Measurements from ENCODE around the gene MYO7A.
"Not testable (repeated sequence)": the region's sequence is repeated elsewhere in the genome, so short reads cannot be mapped to it uniquely, and the experiment has no call there.

MYO7A gene

DNA sequence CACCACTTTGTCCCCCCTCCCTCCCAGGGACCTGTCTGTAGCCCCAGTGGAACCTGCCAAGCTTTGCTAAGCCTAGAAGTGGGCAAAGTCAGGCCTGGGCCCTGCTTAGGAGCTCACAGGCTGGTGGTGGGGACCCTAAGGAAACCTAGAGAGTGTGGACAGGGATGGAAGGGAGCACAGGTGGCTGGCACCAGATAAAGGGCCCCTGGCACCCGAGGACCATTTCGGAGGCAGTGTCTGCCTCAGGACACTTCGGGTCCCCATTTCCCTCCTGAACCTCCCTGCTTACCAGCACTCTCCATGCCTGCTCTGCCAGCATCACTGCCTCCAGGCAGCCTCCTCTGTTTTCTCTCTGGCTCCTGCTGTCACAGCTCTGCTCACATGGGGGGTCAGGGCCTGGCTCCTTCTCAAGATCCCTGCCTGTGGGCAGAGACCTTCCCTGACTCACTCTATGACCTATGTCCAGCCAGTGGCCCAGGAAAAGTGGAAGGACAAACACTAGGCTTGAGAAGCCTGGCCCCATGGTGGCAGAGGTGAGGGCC lies 39.0 kb upstream of the MYO7A start:
- Mint-ChIP-seq H3K4me3 (no peak overlapping the region), H3K4me1 (peaks cover 5% of the 10 kb centered on the region), H3K9me3 (no peaks in the 10 kb centered on the region), H3K36me3 (no peaks in the 10 kb centered on the region), H3K27ac (peak overlapping the region; percentile 64)
- ATAC-seq (no peak), DNase-seq (ENCODE audit: low spot score in 2 of 2) (no peak)

DNA sequence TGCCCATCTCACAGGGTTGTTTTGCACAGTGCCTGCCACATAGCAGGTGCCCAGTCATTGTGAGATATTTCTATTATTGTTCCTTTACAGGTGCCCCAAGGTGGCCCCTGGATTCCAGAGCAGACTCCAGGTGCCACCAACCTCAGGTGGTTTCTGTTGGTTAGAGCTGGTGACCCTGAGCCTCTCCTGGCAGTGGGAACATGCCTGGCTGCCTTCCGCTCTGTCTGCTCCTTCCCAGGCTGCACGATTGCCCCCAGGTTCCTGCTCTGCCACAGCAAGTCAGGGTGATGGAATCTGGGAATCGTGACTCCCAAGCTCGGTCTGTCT lies 38.0 kb upstream of the MYO7A start:
- H3K4me3 Mint-ChIP-seq, result no peak overlapping the region
- H3K4me1 Mint-ChIP-seq, result peaks cover 5% of the 10 kb centered on the region
- no peaks in the 10 kb centered on the region for H3K9me3 Mint-ChIP-seq
- DNase-seq (ENCODE audit: low spot score in 2 of 2) (no peak), ATAC-seq (no peak)
- no peaks in the 10 kb centered on the region for H3K36me3 Mint-ChIP-seq
- H3K27ac Mint-ChIP-seq, result no peak overlapping the region

DNA sequence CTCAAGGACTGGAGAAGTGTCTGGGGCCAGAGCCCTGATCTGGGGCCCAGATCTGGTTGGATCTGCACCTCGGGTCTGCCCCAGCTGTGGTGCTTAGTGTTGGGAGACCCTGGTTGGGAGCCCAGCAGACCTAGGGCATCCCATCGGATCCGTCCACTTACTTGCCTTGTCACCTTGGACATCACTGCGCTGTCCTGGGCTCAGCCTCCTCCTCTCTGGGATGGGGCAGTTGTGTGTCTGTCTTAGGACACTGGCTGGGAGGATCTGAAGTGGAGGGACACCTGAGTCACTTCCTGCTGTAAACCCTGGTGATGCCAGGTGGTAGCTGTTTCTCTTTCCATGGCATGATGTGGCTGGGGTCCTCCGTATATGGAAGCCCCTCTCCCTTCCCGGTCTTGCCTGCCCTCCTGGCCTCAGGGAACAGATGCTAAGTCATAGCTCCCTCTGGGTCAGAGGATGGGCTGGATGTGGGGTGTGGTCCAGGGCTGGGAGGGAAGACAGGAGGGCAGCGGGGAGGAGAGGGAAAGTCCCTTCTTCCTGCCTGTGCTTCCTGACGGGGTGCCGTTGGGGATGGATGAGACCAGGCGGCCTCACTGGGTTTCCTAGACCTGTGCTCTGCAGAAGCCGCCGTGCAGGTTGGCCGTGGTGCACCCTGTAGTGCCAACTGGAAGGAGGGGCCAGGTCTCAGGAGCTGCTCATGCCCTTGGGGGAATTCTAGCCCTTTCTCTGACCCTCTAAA lies 37.5 kb upstream of the MYO7A start:
- no peak for DNase-seq (ENCODE audit: low spot score in 2 of 2)
- no peaks in the 10 kb centered on the region for H3K9me3 Mint-ChIP-seq
- no peak overlapping the region for H3K27ac Mint-ChIP-seq
- H3K4me3 Mint-ChIP-seq, result no peak overlapping the region
- H3K36me3 Mint-ChIP-seq, result no peaks in the 10 kb centered on the region
- no peak for ATAC-seq
- H3K4me1 Mint-ChIP-seq, result peaks cover 5% of the 10 kb centered on the region

DNA sequence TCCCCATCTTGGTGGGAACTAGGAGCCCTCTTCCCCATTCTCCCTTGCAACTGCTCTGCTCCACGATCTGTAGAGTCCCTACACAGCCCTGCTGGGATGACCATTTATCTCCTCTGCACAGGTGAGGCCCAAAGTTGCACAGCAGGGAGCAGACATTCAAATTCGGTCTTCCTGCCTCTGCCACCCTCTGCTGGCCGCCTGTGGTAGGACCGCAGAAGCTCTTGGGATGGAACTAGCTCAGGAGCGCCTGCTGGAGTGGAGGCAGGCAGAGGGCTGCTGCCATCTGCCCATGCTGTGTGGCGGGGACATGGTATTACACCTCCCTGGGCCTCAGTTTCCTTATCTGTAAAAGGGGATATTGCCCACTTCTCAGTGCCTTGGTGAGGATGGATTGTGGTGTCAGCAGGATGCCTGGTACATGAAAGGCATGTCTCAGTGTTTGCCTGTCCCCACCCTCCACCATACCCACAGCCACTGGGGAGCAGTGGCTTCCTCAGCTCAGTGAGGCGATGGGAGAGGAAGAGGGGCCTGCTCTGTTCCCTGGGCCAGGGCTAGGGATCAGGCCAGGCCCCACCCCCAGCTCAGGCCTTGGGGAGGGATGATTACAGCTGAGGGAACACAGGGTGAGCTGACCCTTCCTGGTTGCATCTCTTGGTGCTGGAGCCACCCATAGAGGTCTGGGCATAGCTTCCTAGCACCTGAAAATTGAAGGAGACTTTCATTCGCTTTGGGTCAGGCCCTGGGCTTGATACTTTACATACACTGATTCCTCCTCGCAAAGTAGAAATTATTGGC lies 36.7 kb upstream of the MYO7A start:
- Mint-ChIP-seq H3K36me3 (no peaks in the 10 kb centered on the region), H3K9me3 (no peaks in the 10 kb centered on the region), H3K27ac (no peak overlapping the region), H3K4me3 (no peak overlapping the region), H3K4me1 (peaks cover 5% of the 10 kb centered on the region)
- ATAC-seq (peak; percentile 83), DNase-seq (ENCODE audit: low spot score in 2 of 2) (peak; percentile 73 to 87)

DNA sequence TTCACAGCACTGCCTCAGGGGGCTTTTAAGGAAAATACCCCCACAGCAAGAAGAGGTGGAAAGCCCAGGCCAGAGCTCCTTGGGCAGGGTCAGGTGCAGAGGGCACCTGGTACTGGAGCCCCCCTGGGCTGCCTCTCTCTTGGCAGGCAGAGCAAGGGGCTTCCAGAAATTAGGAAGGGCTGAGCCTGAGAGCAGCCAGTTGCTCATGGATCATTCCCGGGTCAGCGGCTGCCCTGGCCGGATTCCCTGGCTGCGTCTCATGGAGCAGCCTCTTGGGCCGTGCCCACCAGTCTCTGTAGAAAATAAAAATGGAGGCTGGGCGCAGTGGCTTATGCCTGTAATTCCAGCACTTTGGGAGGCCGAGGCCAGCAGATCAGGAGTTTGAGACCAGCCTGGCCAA lies 35.7 kb upstream of the MYO7A start:
- no peaks in the 10 kb centered on the region for H3K36me3 Mint-ChIP-seq
- peaks cover 5% of the 10 kb centered on the region for H3K4me1 Mint-ChIP-seq
- no peaks in the 10 kb centered on the region for H3K9me3 Mint-ChIP-seq
- H3K27ac Mint-ChIP-seq, result no peak overlapping the region
- ATAC-seq (no peak), DNase-seq (ENCODE audit: low spot score in 2 of 2) (no peak)
- H3K4me3 Mint-ChIP-seq, result no peak overlapping the region

DNA sequence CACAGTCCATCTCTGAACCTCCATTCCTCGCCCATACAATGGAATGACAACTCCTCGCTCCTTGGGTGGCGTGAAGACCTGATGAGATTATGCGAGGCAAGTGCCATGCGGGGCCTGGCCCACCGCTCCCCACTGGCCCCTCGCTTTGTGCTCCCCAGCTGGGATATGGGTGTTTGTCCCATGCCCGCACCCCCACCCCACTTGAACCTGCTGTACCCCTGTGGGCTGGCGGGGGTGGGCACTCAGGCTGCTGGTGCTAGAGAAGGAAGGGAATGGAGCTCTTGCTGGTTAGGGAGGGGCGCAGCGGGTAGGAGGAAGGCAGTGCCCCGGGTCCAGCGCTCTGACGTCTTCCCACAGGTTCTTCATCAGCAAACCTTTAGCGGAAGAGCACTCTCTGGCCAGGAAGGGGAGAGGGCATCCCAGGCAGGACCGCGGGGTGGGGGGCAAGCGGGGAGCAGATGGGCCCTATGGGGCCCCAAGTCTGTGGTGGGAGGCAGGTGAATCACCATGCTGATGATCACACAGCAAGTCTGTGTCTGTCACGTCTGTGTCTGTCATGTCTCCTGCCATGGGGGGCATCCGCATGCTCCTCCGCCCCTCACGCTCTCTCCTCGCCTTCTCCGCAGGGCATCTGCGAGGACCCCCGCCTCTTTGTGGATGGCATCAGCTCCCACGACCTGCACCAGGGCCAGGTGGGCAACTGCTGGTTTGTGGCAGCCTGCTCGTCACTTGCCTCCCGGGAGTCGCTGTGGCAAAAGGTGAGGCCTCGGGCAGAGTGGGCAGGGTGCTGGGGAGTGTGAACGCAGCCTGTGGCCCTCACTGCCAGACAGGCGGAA lies 34.8 kb upstream of the MYO7A start:
- ATAC-seq (no peak), DNase-seq (ENCODE audit: low spot score in 2 of 2) (no peak)
- no peak overlapping the region for H3K4me3 Mint-ChIP-seq
- H3K4me1 Mint-ChIP-seq, result peaks cover 5% of the 10 kb centered on the region
- H3K9me3 Mint-ChIP-seq, result no peaks in the 10 kb centered on the region
- no peak overlapping the region for H3K27ac Mint-ChIP-seq
- no peaks in the 10 kb centered on the region for H3K36me3 Mint-ChIP-seq

DNA sequence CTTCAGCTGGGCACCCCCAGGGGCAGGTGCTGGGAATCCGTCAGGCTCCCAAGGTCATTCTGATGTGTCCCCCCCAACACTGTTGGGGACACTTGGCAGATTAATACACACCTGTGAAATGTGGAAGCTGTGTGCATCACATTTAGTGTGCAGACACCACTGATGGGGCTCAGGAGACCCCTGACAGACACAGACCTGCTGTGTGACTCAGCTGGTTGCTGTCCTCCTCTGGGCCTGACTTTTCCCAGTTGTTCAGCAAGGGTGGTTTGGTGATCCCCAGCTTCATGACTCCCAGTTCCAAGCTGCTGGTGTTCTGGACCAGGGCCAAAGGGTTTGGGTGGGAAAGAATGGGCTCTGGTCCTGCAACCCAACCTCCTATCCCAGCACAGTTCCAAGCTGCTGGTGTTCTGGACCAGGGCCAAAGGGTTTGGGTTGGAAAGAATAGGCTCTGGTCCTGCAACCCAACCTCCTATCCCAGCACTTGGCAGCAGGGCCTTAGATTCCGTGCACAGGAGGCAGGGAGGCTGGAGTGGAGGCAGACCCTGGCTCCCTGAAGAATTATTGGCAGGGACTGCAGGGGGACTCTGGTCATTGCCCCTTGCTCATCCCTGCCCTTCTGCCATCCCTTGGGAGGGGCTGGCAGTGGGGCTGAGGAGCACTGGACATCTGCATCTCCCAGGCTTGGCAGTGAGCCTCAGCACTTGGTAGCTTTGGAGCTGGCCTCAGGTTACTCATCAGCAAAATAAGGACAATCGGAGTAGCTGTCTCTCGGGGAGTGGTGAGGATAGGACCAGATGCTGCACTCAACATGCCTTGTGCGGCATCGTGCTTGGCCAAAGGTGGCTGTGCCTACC lies 33.8 kb upstream of the MYO7A start:
- Mint-ChIP-seq H3K9me3 (no peaks in the 10 kb centered on the region), H3K36me3 (no peaks in the 10 kb centered on the region), H3K4me3 (no peak overlapping the region), H3K27ac (no peak overlapping the region), H3K4me1 (peaks cover 5% of the 10 kb centered on the region)
- ATAC-seq (no peak), DNase-seq (ENCODE audit: low spot score in 2 of 2) (no peak)

DNA sequence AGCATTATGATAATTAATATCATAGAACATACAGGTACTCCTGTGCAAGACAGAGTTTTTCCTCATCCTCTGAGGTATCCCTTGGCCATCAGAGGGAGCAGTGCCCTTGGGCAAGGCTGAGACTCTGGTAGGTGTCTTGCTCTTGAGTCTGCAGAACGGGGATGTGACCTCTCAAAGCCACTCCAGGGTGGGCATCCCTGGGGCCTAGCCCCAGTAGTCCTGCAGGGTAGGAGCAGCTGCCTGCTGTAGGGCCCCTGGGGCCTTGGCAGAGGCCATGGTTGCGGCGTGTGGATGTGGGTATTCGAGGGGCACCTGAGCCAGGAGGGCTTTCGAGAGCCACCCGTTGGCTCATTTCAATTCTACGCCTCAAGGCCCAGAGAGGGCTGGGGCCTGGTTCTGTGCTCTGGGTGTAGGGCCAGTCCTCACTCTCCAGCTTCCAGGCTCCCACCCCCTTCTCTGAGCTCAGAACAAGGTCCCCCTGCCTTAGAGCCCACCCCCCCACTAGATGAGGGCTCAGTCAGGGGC lies 33.1 kb upstream of the MYO7A start:
- Mint-ChIP-seq H3K27ac (no peak overlapping the region), H3K4me3 (no peak overlapping the region), H3K4me1 (peaks cover 5% of the 10 kb centered on the region), H3K36me3 (no peaks in the 10 kb centered on the region), H3K9me3 (no peaks in the 10 kb centered on the region)
- ATAC-seq (no peak), DNase-seq (ENCODE audit: low spot score in 2 of 2) (no peak)

DNA sequence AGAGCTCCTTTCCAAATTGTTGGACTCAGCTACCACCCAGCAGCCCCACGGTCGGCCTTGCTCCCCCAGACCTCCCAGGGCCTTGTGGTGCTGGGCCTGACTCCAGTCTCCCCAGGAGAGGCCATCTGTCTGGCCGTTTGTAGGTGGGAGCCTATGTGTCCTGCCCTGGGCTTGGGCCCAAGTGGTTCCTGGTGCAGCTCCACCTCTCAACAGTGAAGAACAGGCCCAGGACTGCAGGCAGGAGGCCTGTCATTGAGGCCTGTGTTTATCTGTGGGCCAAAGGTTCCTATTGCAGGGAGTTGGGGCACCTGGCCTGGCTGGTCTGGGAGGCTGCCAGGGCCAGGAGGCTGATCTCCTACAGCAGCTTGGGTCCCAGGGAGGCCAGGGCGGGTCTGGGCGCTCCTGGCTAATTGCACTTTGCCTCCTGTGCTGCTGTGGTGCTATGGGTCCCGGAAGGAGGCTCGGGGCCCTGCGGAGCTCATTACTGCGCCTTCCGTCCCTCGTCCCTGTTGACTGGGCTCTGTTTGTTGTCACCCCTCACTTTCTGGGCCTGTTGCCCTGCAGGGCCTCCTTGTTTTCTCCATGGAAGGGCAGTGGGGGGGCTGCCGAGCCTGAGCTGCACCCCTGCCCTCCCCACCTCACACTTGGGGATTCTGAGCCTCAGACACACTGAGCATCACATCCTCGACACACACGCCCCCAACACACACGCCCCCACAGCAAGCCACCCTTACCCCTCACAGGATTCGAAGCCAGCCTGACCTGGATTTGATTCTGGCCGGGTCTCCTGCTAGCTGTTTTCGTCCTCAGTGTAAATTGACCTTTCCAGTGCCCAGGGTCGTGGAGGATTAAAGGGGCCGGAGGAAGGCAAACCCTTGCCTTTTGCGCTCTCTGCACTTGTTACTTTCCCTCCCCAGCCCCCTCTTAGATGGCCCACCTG lies 32.2 kb upstream of the MYO7A start:
- H3K27ac Mint-ChIP-seq, result no peak overlapping the region
- H3K4me3 Mint-ChIP-seq, result no peak overlapping the region
- H3K36me3 Mint-ChIP-seq, result no peaks in the 10 kb centered on the region
- peaks cover 5% of the 10 kb centered on the region for H3K4me1 Mint-ChIP-seq
- no peak for ATAC-seq
- no peaks in the 10 kb centered on the region for H3K9me3 Mint-ChIP-seq
- no peak for DNase-seq (ENCODE audit: low spot score in 2 of 2)

DNA sequence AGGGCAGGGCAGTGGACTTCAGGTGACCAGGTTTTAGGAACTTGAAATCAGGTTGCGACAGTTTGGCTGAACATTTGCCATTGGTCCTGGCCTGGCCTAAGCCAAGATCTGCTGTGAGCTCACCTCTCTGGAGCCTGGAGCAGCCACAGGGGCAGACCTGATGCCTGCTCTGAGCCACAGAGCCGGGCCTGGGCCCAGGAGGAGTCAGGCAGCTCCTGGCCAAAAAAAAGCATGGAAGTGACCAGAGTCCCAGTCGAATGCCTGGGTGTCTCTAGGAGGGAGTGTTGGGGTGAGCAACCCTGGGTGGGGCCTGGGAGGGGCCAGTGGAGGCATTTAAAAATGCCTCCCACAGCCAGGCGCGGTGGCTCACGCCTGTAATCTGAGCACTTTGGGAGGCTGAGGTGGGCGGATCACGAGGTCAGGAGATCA lies 31.4 kb upstream of the MYO7A start:
- Mint-ChIP-seq H3K36me3 (no peaks in the 10 kb centered on the region), H3K27ac (no peak overlapping the region), H3K4me3 (no peak overlapping the region), H3K9me3 (no peaks in the 10 kb centered on the region), H3K4me1 (no peaks in the 10 kb centered on the region)
- DNase-seq (ENCODE audit: low spot score in 2 of 2), result no peak
- ATAC-seq, result no peak

DNA sequence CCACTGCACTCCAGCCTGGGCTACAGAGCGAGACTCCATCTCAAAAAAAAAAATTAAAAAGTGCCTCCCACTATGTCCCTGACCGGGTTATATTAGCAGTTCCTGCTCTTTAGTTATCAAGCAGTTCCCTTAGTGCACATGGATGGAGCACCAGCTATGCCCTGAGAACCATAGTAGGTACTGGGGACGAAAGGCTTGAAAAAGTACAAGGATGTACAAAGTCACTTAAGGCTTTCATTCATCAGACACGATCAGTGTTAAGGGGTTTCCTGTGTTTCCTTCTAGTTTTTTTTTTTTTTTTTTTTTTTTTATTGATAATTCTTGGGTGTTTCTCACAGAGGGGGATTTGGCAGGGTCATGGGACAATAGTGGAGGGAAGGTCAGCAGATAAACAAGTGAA lies 30.9 kb upstream of the MYO7A start:
- not testable (repeated sequence) for H3K4me1 Mint-ChIP-seq; H3K9me3 Mint-ChIP-seq; ATAC-seq; DNase-seq (ENCODE audit: low spot score in 2 of 2); H3K4me3 Mint-ChIP-seq; H3K27ac Mint-ChIP-seq; H3K36me3 Mint-ChIP-seq

DNA sequence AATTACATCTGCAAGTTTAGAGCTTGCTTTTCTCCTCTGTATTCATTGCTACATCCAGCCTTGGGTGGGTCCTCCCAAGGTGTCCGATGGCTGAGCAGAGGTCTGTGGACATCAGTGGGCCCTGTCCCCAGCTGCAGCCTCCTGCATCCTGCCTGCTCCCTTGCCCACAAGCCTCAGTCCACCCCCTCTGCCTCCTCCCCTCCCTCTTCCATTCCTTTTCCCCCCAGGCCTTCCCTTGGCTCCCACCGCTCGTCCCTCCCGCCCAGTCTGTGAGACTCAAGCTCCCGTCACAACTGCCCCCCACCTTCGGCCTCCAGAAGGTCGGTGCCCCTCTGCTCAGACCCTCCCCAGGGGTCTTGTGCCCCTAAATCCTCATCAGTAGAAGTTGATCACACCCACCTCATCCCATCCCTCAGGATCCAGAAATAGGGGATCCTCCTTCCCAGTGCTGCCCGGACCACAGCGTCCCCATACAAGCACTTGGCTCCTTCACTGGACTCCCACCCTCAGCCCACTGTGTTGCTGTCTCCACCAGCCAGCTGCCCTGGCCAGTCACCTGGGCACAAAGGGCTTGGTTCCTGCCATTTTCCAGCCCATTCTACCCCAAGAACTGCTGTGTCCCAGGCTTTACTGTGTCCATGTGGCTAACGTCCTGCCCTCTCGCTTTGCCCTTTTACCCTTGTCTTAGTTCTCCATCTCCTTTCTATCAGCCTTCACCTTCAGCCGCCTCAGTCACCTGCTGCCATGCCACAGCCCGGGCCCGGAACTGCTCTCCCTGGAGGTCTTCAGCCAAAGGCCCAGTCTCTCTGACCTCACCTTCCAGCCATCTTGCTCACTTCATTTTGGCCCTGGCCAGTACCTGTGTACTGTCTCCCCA lies 27.6 kb upstream of the MYO7A start:
- Mint-ChIP-seq H3K4me3 (no peak overlapping the region), H3K36me3 (no peaks in the 10 kb centered on the region), H3K4me1 (no peaks in the 10 kb centered on the region), H3K27ac (no peak overlapping the region), H3K9me3 (no peaks in the 10 kb centered on the region)
- no peak for ATAC-seq
- DNase-seq (ENCODE audit: low spot score in 2 of 2), result no peak

DNA sequence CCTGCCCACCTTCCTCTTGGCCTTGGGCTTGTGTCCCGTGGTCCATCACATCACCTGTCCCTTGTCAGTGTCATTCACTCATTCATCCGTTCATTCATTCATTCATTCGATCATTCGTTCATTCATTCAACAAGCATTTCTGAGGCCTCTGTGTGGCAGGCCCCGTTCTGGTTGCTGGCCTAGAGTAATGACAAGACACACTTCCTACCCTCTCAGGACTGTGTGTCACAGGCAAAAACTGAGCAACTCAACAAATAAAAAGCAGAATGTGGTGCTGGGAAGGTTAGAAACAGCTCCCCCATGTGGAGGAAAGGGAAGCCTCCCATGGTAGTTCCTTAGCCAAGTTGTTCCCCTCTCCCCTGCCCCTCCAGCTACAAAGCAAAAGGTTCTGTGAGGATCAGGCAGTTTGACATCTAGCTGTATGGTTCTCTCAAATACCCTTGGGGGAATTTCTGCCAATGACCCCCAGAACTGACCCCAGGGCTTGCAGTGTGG lies 27.0 kb upstream of the MYO7A start:
- DNase-seq (ENCODE audit: low spot score in 2 of 2) (no peak), ATAC-seq (peak; percentile 40)
- no peaks in the 10 kb centered on the region for H3K9me3 Mint-ChIP-seq
- H3K36me3 Mint-ChIP-seq, result no peaks in the 10 kb centered on the region
- no peak overlapping the region for H3K27ac Mint-ChIP-seq
- H3K4me1 Mint-ChIP-seq, result no peaks in the 10 kb centered on the region
- H3K4me3 Mint-ChIP-seq, result no peak overlapping the region
